22Rv1 (cell line): Measurements from ENCODE around the gene SUN2.

Experiments used
- CTCF ChIP-seq: fragments of 450-650 bp; IDR thresholded peaks from 2 replicates; pipeline ENCODE4 v1.5.1; 2017; ENCODE audit warnings: mild to moderate bottlenecking
- ZFX ChIP-seq: fragments of 450-650 bp; IDR thresholded peaks from 2 replicates; pipeline ENCODE4 v1.6.1; 2017; ENCODE audit warnings: antibody characterized with exemption, borderline replicate concordance

DNA sequence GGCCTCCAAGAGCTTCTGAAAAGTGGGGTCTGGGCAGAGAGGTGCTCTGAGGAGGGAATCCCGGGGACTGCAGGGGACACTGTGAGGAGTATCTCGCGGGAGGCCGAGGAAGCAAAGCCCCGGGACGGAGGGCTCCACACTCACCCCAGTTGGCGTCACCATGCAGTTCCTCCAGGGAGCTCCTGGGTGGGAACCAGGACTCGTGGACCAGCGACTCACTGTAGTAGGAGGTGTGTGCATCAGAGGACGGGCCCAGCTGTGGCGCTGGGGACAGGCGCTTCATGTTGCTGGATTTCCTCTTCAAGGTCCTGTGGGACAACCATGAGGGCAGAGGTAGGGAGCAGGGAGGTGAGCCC, 4.8 kb downstream of the SUN2 start:
- TF ChIP-seq CTCF (no peak), ZFX (no peak)
